Fibroblast of lung (primary cell): ENCODE results near the gene CAPS2. TPM values are rescaled to one million over a fixed set of nuclear protein-coding genes. Genes with fewer than 3 reads are reported as not detected.

Source experiments
- DNase-seq, 2 donors: peaks; one replicate each; pipeline versions ENCODE4 v3.0.0 to v3.0.0-alpha.2; 2010; ENCODE audit warnings: low read depth in 2 of 2
- H2AFZ ChIP-seq: 2 replicates; pipeline ENCODE4 v1.5.1; 2012; ENCODE audit warnings: low read length, control low read depth, inconsistent platforms
- H3K27ac ChIP-seq: 2 replicates; pipeline ENCODE4 v1.5.1; 2011; ENCODE audit warnings: low read length, control low read depth; ENCODE audit not compliant: insufficient read depth
- H3K27me3 ChIP-seq: 2 replicates; pipeline ENCODE4 v1.5.1; 2011; ENCODE audit warnings: mild to moderate bottlenecking, low read length; ENCODE audit not compliant: control insufficient read depth, insufficient read depth
- H3K36me3 ChIP-seq: 2 replicates; pipeline ENCODE4 v1.5.1; 2011; ENCODE audit warnings: low read length; ENCODE audit not compliant: control insufficient read depth, insufficient read depth
- H3K4me1 ChIP-seq: 2 replicates; pipeline ENCODE4 v1.5.1; 2011; ENCODE audit warnings: low read length; ENCODE audit not compliant: control insufficient read depth, insufficient read depth; ENCODE audit errors: extremely low read depth
- H3K4me2 ChIP-seq: 2 replicates; pipeline ENCODE4 v1.5.1; 2011; ENCODE audit warnings: low read length, control low read depth; ENCODE audit not compliant: insufficient read depth; ENCODE audit errors: extremely low read depth
- H3K4me3 ChIP-seq, 4 experiments: fragments of 200-600 bp in 1 of 4; sonication (generic) in 1 of 4; replicated peaks in 1 of 4; 2 replicates each; pipeline ENCODE4 v1.5.1; 2011 to 2016; ENCODE audit warnings: low read length in 4 of 4, low read depth in 3 of 4, mild to moderate bottlenecking in 3 of 4, control low read depth in 2 of 4, inconsistent platforms in 1 of 4, mixed read lengths in 1 of 4; ENCODE audit not compliant: insufficient read depth in 1 of 4; ENCODE audit errors: control extremely low read depth in 1 of 4
- H3K79me2 ChIP-seq: 2 replicates; pipeline ENCODE4 v1.5.1; 2012; ENCODE audit warnings: mild to moderate bottlenecking, low read length, inconsistent platforms; ENCODE audit not compliant: control insufficient read depth, insufficient read depth
- H3K9ac ChIP-seq: 2 replicates; pipeline ENCODE4 v1.5.1; 2011; ENCODE audit warnings: mild to moderate bottlenecking, low read length, control low read depth; ENCODE audit not compliant: insufficient read depth
- H3K9me3 ChIP-seq: 2 replicates; pipeline ENCODE4 v1.5.1; 2012; ENCODE audit warnings: low read depth, low read length; ENCODE audit not compliant: control insufficient read depth, insufficient read depth
- H4K20me1 ChIP-seq: 2 replicates; pipeline ENCODE4 v1.5.1; 2011; ENCODE audit warnings: low read length; ENCODE audit not compliant: control insufficient read depth, insufficient read depth; ENCODE audit errors: extremely low read depth
- CTCF ChIP-seq, 2 donors: IDR thresholded peaks in 1 of 2; conservative IDR thresholded peaks in 1 of 2; 1 replicate in 1 of 2; 2 replicates in 1 of 2; pipeline ENCODE4 v1.5.1; 2011 to 2012; ENCODE audit warnings: low read length in 2 of 2, control low read depth in 1 of 2, inconsistent platforms in 1 of 2, low read depth in 1 of 2, mild to moderate bottlenecking in 1 of 2
- EZH2 ChIP-seq: IDR thresholded peaks from 2 replicates; pipeline ENCODE4 v1.5.1; 2012; ENCODE audit warnings: low read length, control low read depth, mild to moderate bottlenecking; ENCODE audit errors: missing control alignments
- polyA plus RNA-seq, 2 donors: library from polyadenylated mRNA; depleted of rRNA in 1 of 2; stranded (reverse) in 1 of 2; unstranded in 1 of 2; fragments of >200 nt; gene quantifications; 2 replicates each; pipeline ENCODE4 v1.2.1, GENCODE V29; 2011 to 2012; ENCODE audit warnings: missing spikeins in 1 of 2
- total RNA-seq: library from RNA; depleted of rRNA; stranded (reverse); fragments of >200 nt; gene quantifications from 2 replicates; pipeline ENCODE4 v1.2.1, GENCODE V29; 2014

The CAPS2 gene
- total and polyA plus RNA-seq, 2 donors (not counting 1 experiment from before 2014, with no cell fraction given): 3.5 to 21.1 TPM

GRCh38 chr12:75366629-75367028 is 36.5 kb upstream of the CAPS2 start:
- Histone ChIP-seq H3K27ac (no peak overlapping the region), H2AFZ (no peak overlapping the region), H3K9me3 (no peaks in the 10 kb centered on the region), H4K20me1 (no peaks in the 10 kb centered on the region), H3K4me3 (no peak overlapping the region), H3K79me2 (no peaks in the 10 kb centered on the region), H3K4me2 (no peak overlapping the region), H3K36me3 (no peaks in the 10 kb centered on the region), H3K27me3 (no peaks in the 10 kb centered on the region), H3K9ac (no peak overlapping the region), H3K4me1 (no peaks in the 10 kb centered on the region)
- TF ChIP-seq EZH2 (no peak), CTCF (conservative IDR thresholded peaks at IDR 0.05 in 1 of 2, IDR thresholded peaks at IDR 0.05 in 1 of 2; ENCODE audit: low read depth in 1 of 2, low read length in 2 of 2) (no peak)
- DNase-seq: peak; percentile 18 to 73

DNA sequence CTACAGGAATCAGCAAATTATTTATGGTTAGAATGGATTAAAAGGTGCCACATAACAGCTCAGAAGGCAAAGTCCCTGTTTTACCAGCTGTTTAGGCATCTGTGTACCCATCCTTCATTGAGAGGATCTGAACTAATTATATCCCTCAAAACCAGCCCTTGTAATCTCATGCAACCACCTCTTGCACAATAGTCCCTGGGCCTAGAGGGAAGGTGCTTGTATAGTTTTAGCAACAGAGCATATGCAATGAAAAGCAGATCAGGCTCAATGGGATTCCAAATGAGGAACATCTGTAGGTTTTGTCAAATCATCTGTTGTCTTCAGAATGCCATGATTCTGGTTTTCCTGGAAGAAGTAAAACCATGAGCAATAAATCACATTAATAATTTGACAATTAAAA is 34.8 kb upstream of the CAPS2 start:
- H3K4me2 ChIP-seq: no peak overlapping the region
- no peak overlapping the region for H3K9ac ChIP-seq
- H3K4me1 ChIP-seq: no peaks in the 10 kb centered on the region
- no peaks in the 10 kb centered on the region for H3K27me3 ChIP-seq
- H3K36me3 ChIP-seq: no peaks in the 10 kb centered on the region
- peak in 1 of 2 donors; percentile 70 for DNase-seq
- no peaks in the 10 kb centered on the region for H3K9me3 ChIP-seq
- no peak overlapping the region for H3K4me3 ChIP-seq
- no peaks in the 10 kb centered on the region for H4K20me1 ChIP-seq
- H3K27ac ChIP-seq: no peak overlapping the region
- H2AFZ ChIP-seq: no peak overlapping the region
- TF ChIP-seq EZH2 (no peak), CTCF (conservative IDR thresholded peaks at IDR 0.05 in 1 of 2, IDR thresholded peaks at IDR 0.05 in 1 of 2; ENCODE audit: low read depth in 1 of 2, low read length in 2 of 2) (no peak)
- H3K79me2 ChIP-seq: no peaks in the 10 kb centered on the region

DNA sequence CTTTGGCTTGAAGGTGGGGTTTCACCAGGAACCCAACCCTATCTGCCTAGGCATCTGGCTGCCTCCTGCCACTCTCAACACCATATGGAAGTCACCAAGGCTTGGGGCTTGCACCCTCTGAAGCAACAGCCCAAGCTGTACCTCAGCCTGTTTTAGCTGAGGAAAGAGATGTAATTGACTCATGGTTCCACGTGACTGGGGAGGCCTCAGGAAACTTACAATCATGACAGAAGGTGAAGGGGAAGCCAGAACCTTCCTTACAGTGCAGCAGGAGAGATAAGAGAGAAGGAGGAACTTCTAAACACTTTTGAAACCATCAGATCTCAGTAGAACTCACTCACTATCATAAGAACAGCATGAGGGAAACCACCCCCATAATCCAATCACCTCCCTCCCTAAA is 31.3 kb upstream of the CAPS2 start:
- H3K4me3 ChIP-seq: no peak overlapping the region
- no peak for TF ChIP-seq CTCF (conservative IDR thresholded peaks at IDR 0.05 in 1 of 2, IDR thresholded peaks at IDR 0.05 in 1 of 2; ENCODE audit: low read depth in 1 of 2, low read length in 2 of 2)
- TF ChIP-seq EZH2: no peak
- no peak overlapping the region for H3K9ac ChIP-seq
- no peak overlapping the region for H3K27ac ChIP-seq
- H3K79me2 ChIP-seq: no peaks in the 10 kb centered on the region
- no peak overlapping the region for H3K4me2 ChIP-seq
- no peaks in the 10 kb centered on the region for H3K36me3 ChIP-seq
- DNase-seq: no peak
- H3K27me3 ChIP-seq: no peaks in the 10 kb centered on the region
- H3K4me1 ChIP-seq: no peaks in the 10 kb centered on the region
- no peaks in the 10 kb centered on the region for H3K9me3 ChIP-seq
- no peak overlapping the region for H2AFZ ChIP-seq
- H4K20me1 ChIP-seq: no peaks in the 10 kb centered on the region
